OCI-LY7 (cell line): Measurements from ENCODE around the gene FOXD2. TPM values are rescaled to one million over a fixed set of nuclear protein-coding genes. Genes with fewer than 3 reads are reported as not detected.

Experiments
- BruUV-seq: library from RNA; stranded (reverse); fragments of 400-500 nt; replicated peaks from 2 replicates; lab custom pipeline; 2021; lab: Mats Ljungman, UMichigan
- CTCF ChIA-PET: fragments of 300-600 bp; sonication (Branson Sonifier 250); formaldehyde crosslinking; loops from one replicate; lab custom pipeline; 2022; ENCODE audit warnings: antibody characterized with exemption; ENCODE audit not compliant: unreplicated experiment; lab: Charles Lee
- POLR2A ChIA-PET: fragments of 300-600 bp; sonication (Branson Sonifier 250); formaldehyde crosslinking; loops from one replicate; lab custom pipeline; 2022; ENCODE audit warnings: antibody characterized with exemption; lab: Charles Lee
- DNase-seq: peaks from one replicate; pipeline ENCODE4 v3.0.0-alpha.2; 2015; ENCODE audit warnings: low spot score
- H2AFZ ChIP-seq: fragments of 200-600 bp; sonication (generic), shearing (Covaris generic); 2 replicates; pipeline ENCODE4 v1.6.1; 2014; ENCODE audit warnings: mild to moderate bottlenecking, antibody characterized with exemption, low read length, moderate library complexity
- H3K27ac ChIP-seq: fragments of 200-600 bp; sonication (generic); 2 replicates; pipeline ENCODE4 v1.5.1; 2014; ENCODE audit warnings: mixed run types, low read depth, mild to moderate bottlenecking, moderate library complexity, low read length, inconsistent platforms; ENCODE audit not compliant: poor library complexity, severe bottlenecking
- H3K36me3 ChIP-seq: fragments of 200-600 bp; sonication (generic); 2 replicates; pipeline ENCODE4 v1.6.1; 2014; ENCODE audit warnings: mild to moderate bottlenecking, antibody characterized with exemption, low read length, moderate library complexity, mixed read lengths; ENCODE audit not compliant: insufficient read depth
- H3K4me1 ChIP-seq: fragments of 200-600 bp; sonication (generic); 2 replicates; pipeline ENCODE4 v1.5.1; 2014; ENCODE audit warnings: mild to moderate bottlenecking, low read length; ENCODE audit not compliant: insufficient read depth, poor library complexity, severe bottlenecking
- H3K4me2 ChIP-seq: fragments of 200-600 bp; sonication (generic); 2 replicates; pipeline ENCODE4 v1.6.1; 2014; ENCODE audit warnings: mild to moderate bottlenecking, low read length
- H3K4me3 ChIP-seq: fragments of 200-600 bp; sonication (generic); 2 replicates; pipeline ENCODE4 v1.5.1; 2014; ENCODE audit warnings: mild to moderate bottlenecking, low read depth, low read length; ENCODE audit not compliant: poor library complexity, severe bottlenecking
- H3K79me2 ChIP-seq: fragments of 200-600 bp; sonication (generic); 2 replicates; pipeline ENCODE4 v1.6.1; 2016; ENCODE audit warnings: low read depth, mild to moderate bottlenecking, low read length, moderate library complexity, mixed read lengths; ENCODE audit not compliant: insufficient read depth
- H3K9me2 ChIP-seq: fragments of 200-600 bp; sonication (generic); 2 replicates; pipeline ENCODE4 v1.6.1; 2016; ENCODE audit warnings: mild to moderate bottlenecking, low read length, mixed read lengths; ENCODE audit not compliant: insufficient read depth
- H3K9me3 ChIP-seq: fragments of 200-600 bp; sonication (generic); 2 replicates; pipeline ENCODE4 v1.6.1; 2014; ENCODE audit warnings: mild to moderate bottlenecking, mixed run types, low read length, mixed read lengths
- H4K20me1 ChIP-seq: fragments of 200-600 bp; sonication (generic); 2 replicates; pipeline ENCODE4 v1.6.1; 2014; ENCODE audit warnings: mild to moderate bottlenecking, antibody characterized with exemption, low read length, moderate library complexity, mixed read lengths; ENCODE audit not compliant: insufficient read depth
- EZH2phosphoT487 ChIP-seq: fragments of 200-600 bp; sonication (generic); IDR thresholded peaks from 2 replicates; pipeline ENCODE4 v1.6.1; 2018; ENCODE audit warnings: low read depth, borderline replicate concordance, mild to moderate bottlenecking, mixed run types, antibody characterized with exemption, low read length, moderate library complexity, mixed read lengths
- intact Hi-C: fragments of 100-400 bp; cut with micrococcal nuclease; formaldehyde crosslinking; loops from one replicate; pipeline ENCODE4 v1.10.0; 2022; ENCODE audit not compliant: unreplicated experiment
- total RNA-seq, 2 experiments: library from RNA; depleted of rRNA in 1 of 2; stranded (reverse); fragments of >200 nt in 1 of 2; shearing (Covaris generic) in 1 of 2; gene quantifications; 2 replicates each; pipeline ENCODE4 v1.2.3, GENCODE V29; 2014 to 2022
- TF ChIP-seq, protein P1 (sequence below): fragments of 200-600 bp; sonication (generic); conservative IDR thresholded peaks from 2 replicates; pipeline ENCODE4 v1.5.1; 2014; ENCODE audit warnings: mild to moderate bottlenecking, antibody characterized with exemption, low read length, moderate library complexity, mixed read lengths

Gene FOXD2
- total RNA-seq, 2 experiments from 2014 or later: 0.49 to 0.76 TPM

GRCh38 chr1:47459253-47459788, 21.5 kb downstream of the FOXD2 start:
- CTCF ChIA-PET: no interaction called here
- BruUV-seq: no TSS peak
- no peak for DNase-seq
- no peak overlapping the region for H3K4me2 ChIP-seq
- TF ChIP-seq, protein P1, sequence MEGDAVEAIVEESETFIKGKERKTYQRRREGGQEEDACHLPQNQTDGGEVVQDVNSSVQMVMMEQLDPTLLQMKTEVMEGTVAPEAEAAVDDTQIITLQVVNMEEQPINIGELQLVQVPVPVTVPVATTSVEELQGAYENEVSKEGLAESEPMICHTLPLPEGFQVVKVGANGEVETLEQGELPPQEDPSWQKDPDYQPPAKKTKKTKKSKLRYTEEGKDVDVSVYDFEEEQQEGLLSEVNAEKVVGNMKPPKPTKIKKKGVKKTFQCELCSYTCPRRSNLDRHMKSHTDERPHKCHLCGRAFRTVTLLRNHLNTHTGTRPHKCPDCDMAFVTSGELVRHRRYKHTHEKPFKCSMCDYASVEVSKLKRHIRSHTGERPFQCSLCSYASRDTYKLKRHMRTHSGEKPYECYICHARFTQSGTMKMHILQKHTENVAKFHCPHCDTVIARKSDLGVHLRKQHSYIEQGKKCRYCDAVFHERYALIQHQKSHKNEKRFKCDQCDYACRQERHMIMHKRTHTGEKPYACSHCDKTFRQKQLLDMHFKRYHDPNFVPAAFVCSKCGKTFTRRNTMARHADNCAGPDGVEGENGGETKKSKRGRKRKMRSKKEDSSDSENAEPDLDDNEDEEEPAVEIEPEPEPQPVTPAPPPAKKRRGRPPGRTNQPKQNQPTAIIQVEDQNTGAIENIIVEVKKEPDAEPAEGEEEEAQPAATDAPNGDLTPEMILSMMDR: no peak
- TF ChIP-seq EZH2phosphoT487: no peak
- no peak overlapping the region for H2AFZ ChIP-seq
- no peak overlapping the region for H3K27ac ChIP-seq
- H3K36me3 ChIP-seq: no peaks in the 10 kb centered on the region
- no peaks in the 10 kb centered on the region for H3K9me3 ChIP-seq
- intact Hi-C loops: no loop called here
- H4K20me1 ChIP-seq: no peaks in the 10 kb centered on the region
- H3K4me1 ChIP-seq: no peaks in the 10 kb centered on the region
- POLR2A ChIA-PET: no interaction called here
- H3K9me2 ChIP-seq: no peaks in the 10 kb centered on the region
- no peak overlapping the region for H3K4me3 ChIP-seq
- no peaks in the 10 kb centered on the region for H3K79me2 ChIP-seq

DNA sequence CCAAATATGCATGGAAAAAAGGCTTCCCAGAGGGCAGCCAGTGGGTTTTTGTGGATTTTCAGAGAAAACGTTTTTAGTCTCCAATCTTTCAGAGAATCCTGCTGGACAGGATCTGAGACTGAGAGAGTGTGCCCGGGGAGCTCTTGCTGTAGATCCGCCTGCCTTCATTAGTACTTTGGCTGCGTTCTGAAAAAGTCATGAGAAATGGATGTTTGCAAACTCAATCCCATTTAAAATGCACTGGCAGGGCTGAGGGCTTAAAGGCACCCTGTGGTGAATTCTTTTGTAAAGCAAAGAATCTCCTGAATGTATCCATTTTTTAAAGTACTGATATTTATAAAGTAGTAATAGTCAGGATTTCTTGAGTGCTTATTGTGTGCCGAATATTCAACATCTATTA, 22.2 kb downstream of the FOXD2 start:
- no TSS peak for BruUV-seq
- Histone ChIP-seq H3K36me3 (no peaks in the 10 kb centered on the region), H3K79me2 (no peaks in the 10 kb centered on the region), H3K4me1 (no peaks in the 10 kb centered on the region), H3K9me2 (no peaks in the 10 kb centered on the region), H2AFZ (no peak overlapping the region), H3K4me3 (no peak overlapping the region), H4K20me1 (no peaks in the 10 kb centered on the region), H3K4me2 (no peak overlapping the region), H3K9me3 (no peaks in the 10 kb centered on the region), H3K27ac (no peak overlapping the region)
- TF ChIP-seq EZH2phosphoT487: no peak
- TF ChIP-seq, protein P1: no peak
- ChIA-PET POLR2A (no interaction called here), CTCF (no interaction called here)
- intact Hi-C loops: no loop called here
- DNase-seq: no peak

- H3K9me3 ChIP-seq: no peaks in the 10 kb centered on the region
- DNase-seq: no peak
- H3K4me3 ChIP-seq: no peak overlapping the region
- CTCF ChIA-PET: no interaction called here
- no peaks in the 10 kb centered on the region for H3K79me2 ChIP-seq
- H2AFZ ChIP-seq: no peak overlapping the region
- H3K36me3 ChIP-seq: no peaks in the 10 kb centered on the region
- no peak overlapping the region for H3K4me2 ChIP-seq
- intact Hi-C loops: no loop called here
- TF ChIP-seq, protein P1: no peak
- TF ChIP-seq EZH2phosphoT487: no peak
- no TSS peak for BruUV-seq
- no peaks in the 10 kb centered on the region for H3K9me2 ChIP-seq
- H3K4me1 ChIP-seq: no peaks in the 10 kb centered on the region
- no peaks in the 10 kb centered on the region for H4K20me1 ChIP-seq
- H3K27ac ChIP-seq: no peak overlapping the region
- POLR2A ChIA-PET: no interaction called here
Observed at GRCh38 chr1:47460456-47460855, 22.6 kb downstream of the FOXD2 start.
